Upper lobe of left lung (tissue), 4 donors: ENCODE data around the gene SAMD4A.

Source experiments
- CTCF ChIP-seq, 6 experiments: fragments of 450-650 bp in 4 of 6; fragments of 200-600 bp in 2 of 6; sonication (generic) in 2 of 6; IDR thresholded peaks; one replicate each; pipeline ENCODE4 v1.5.1; 2016 to 2019; ENCODE audit warnings: antibody characterized with exemption in 6 of 6
- POLR2AphosphoS5 ChIP-seq, 2 donors: sonication (generic); formaldehyde crosslinking; IDR thresholded peaks; one replicate each; pipeline ENCODE4 v1.5.1; 2017; ENCODE audit warnings: antibody characterized with exemption in 2 of 2

- no peak for TF ChIP-seq POLR2AphosphoS5 (IDR thresholded peaks at IDR 0.05)
- TF ChIP-seq CTCF (IDR thresholded peaks at IDR 0.05), result no peak
Observed at GRCh38 chr14:54734966-54735365, 168.0 kb downstream of the SAMD4A start.
